Activated effector memory CD4-positive, alpha-beta T cell treated with Interleukin-2 at 50 U/mL for 16 hours (primary cell): Measurements from ENCODE around the gene ADGRF1.

Experiments used
- DNase-seq: peaks from one replicate; pipeline ENCODE4 v3.0.0-alpha.2; 2020

The ADGRF1 gene

DNA sequence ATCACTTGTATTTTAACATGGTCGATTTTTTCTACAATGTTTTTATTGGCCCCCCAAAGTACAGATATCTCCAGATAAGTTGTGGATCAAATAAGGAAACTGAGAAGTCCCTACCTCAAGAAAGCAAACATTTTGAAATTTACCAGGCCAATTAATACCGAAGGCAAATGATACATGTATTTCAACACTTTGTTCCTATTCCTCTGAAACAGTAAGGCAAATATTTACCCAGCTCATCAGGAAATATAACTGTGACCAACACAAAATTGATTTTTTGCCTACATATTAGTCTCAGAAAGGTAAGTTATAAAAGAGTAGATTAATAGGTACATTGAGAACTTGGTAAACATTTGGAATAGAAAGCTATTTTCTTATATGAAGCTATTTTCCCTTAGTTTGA lies 69.1 kb downstream of the ADGRF1 start:
- DNase-seq: no peak

DNA sequence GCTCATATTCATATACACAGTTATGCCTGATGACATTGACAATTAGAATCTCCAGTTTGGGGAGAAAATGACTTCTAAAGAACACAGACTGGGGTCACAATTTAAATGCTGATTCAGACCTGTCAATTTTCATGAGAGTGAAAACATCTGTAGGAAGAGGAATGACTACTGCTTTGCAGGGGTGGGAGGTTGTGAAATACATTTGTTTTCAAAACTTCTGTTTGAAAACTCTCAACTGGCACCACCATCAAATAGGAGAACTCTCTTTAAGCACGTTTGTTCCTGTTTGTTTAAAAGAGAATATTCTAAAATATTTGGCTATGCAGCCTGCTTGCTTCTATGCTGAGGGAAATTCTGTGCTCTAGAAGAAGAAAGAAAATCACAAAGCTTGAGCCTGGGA lies 69.6 kb downstream of the ADGRF1 start:
- no peak for DNase-seq

- no peak for DNase-seq
Measured at GRCh38 chr6:46969206-46969605, 72.9 kb downstream of the ADGRF1 start.

DNA sequence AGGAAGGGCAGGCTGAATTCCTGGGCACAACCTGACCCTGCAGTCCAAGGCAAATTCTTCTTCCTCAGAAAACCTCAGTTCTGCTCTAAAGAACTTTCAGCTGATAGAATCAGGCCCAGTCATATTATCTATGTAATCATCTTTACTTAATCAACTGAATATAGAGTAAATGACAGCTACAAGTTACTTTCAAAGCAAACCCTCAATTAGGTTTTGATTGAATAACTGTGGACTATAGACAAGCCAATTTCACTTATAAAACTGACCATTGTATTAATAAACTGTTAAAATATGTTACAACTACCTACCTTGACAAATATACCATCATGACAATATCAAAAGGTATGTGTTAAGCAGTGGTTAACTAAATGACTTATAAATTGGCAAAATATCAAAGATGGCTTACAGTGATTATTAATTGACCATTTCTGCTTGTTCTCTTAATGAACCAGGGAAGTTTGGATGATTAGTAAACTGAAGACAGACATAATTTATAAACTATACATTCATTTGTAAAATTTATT lies 74.2 kb downstream of the ADGRF1 start:
- DNase-seq: no peak

DNA sequence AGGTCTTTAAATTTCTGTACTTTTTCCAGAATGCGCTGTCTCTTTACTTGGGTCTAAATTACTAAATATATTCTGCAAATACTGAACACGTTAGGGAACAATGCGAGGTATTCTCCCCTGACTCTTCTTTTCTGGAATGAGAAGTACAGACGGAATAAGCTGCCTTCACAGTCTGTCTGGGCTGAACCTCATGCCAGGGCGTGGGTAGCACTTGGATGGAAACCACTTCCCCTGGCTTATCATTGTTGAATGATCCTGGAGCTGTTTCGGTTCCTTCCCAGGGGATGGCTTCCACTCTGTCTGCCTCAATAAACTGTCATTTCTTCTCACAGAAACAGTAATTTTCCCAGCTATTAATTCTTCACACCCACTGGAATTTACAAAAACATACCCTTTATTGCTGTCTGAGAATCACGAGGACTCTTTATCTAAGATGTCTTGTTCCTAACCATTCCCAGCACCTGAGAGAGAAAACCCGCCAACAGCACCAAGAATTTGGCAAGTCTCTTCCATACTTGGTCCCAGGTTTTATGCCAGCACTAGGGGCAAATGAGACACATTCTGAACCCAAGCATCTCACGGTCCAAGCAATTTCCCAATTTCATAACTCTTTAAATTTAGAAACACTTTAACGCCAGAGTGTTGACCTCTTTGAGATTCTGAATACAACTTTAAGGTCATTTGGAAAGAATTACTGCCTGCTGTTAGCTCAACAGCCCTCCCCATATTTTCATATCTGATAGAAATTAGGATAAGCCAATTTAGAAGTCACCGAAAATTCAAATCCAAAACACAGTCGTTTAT lies 77.2 kb downstream of the ADGRF1 start:
- DNase-seq: no peak

DNA sequence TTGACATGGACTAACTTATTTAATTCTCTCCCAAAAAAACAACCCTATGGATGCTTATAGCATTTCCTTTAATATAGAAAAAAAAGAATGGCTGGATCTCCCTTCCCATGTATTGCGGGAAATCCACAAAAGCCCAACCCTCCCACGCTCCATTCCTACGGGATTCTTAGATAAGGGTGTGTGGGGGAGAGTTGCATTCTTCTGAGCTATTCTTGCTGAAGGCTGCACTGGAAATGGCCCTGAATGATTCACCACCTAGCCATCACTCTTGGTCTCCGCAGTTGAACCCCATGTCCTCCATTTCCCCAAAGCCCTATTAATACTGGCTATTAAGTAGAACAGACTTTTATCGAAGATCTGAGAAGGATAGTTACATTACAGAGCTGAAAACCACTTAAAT lies 78.5 kb downstream of the ADGRF1 start:
- no peak for DNase-seq

DNA sequence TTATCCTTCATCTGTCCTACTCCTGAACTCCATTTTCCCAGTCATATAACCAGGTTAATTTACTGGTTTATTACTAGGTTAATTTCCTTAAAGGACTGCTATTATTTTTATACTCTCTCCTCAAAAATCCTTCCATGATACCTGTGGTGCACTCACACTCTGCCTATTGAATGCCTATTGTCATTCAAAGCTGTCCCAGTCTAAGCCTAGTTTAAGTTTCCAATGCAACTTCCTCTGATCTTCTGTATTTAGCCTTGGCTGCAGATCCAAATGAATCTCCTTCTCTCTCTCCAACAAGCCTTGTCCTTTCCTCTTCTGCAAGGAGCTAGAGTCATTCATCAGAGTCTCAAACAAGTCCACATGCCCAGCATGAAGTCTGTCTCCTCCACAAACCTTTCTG lies 79.1 kb downstream of the ADGRF1 start:
- DNase-seq: no peak

DNA sequence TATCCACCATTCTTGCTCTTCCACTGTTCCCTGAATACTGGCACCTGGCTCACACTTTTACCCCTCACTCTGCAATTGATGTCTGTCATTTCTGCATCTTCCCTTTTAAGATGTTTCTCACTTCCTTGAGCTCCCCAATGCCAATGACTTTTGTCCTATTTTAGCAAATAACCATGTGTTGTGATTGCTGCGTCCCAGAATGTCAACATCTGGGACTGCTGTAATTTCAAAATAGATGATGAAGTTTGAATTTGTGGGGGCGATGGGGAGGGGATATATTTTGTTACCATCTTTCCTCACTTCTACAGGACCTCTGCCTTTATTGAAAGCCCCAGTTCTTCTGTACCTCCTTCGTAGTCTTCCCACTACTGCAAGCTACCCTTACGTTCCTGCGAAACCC lies 80.4 kb downstream of the ADGRF1 start:
- no peak for DNase-seq

DNA sequence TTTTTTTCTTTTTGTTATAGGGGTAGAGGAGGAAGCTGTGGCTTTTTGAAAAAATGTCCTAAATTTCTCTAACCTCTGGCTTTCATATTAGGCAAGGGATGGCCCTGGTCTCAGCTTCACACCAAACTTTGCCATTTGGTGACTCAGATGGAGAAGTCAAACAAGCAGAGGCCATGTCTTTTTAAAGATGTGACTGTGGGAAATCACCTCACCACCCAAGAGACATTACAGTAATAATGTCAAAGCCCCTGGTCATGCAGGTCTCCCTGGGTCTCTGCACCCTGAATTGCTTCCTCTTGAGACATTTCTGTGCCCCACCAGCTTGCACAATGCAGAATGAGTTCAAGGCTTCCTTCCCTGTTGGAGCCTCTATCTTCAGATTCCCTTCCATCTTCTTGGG lies 80.9 kb downstream of the ADGRF1 start:
- no peak for DNase-seq

DNA sequence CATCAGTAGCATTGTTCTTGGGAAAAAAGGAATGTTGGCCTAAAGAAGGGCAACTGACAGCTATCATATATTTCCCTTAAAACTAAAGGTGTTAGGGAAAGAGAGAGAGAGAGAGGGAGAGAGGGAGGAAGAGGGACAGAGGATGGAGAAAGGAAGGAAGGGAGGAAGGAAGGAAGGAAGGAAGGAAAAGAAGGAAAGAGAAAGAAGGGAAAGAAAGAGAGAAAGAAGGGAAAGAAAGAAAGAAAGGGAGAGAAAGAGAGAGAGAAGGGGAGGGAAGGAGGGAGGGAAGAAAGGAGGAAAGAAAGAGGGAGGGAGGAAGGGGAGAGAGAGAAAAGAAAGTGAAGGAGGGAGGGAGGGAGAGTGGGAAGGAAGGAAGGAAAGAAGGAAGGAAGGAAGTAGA lies 82.7 kb downstream of the ADGRF1 start:
- no peak for DNase-seq

DNA sequence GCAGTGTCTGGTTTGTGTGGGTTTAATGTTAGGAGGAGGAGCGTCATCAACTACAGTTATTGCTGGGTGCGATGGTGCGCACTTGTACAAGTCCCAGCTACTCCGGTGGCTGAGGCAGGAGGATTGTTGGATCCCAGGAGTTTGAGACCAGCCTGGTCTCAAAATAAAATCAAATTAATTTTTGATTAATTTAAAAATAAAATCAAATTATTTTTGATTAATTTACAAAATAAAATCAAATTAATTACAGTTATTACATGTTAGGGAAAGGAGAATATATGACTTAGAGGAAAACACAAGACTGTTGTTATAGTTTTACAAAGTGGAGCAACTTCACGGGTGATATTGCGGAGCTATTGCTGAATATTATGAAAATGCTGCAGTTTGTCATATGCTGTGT lies 85.7 kb downstream of the ADGRF1 start:
- no peak for DNase-seq

DNA sequence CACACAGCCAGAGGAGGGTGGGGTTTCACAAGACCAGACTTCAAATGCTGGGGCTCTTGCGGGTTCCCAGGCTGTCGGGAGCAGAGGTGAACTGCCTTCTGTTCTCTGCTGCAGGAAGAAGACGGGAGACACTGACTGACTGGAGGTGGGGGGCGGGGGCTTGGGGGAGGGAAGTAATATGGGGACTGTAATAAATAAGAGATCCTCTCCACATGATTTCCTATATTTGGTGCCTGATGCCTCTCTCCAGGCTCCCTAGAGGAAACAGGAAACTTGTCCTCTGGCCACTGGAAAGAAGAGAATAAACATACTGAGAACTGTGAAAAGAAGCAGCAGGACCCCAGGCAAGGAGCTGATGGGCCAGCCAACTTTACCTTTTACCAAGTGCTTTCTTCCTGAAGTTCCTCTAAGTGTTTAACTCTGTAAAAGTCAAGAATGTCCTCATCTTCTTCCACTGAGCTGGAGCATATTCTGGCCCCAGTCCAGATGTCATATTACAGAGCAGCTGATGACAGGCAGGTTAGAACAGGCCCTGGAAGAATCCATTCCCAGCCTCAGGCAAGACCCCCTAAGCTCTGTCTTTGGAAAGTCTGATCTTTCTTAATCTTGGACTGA lies 87.2 kb downstream of the ADGRF1 start:
- no peak for DNase-seq

DNA sequence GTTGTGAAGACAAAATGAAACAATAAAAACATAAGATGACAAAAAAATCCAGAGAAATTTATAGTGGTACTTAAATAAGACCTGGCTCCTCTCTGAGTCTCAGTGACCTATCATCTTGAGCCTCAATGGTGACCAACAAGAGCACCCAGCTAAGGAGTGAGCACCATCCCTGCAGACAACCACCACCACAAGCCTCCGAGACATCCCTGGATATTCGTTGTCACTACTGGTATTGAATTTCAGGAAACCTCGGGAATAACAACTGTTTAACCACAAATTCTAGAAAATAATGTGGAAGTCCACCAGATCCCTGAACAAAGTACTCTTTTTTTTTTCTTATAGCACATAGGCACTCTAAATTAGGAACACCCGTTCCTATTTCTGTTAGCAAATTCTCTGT lies 88.2 kb downstream of the ADGRF1 start:
- DNase-seq: no peak

GRCh38 chr6:46949632-46950280 lies 92.4 kb downstream of the ADGRF1 start:
- no peak for DNase-seq

- DNase-seq: no peak
Measured at GRCh38 chr6:46948699-46949098, 93.4 kb downstream of the ADGRF1 start.
